GM23338 (cell line): ENCODE data around the gene SARS1.

ENCODE experiments used
- CREB1 ChIP-seq: fragments of 250-450 bp; sonication (Bioruptor Pico); IDR thresholded peaks from 2 replicates; pipeline ENCODE4 v1.5.0; 2020; ENCODE audit warnings: low read depth, mild to moderate bottlenecking, moderate library complexity
- ETS1 ChIP-seq: IDR thresholded peaks from 2 replicates; pipeline ENCODE4 v1.6.1; 2016; ENCODE audit warnings: antibody characterized with exemption
- EZH2 ChIP-seq: fragments of 200-600 bp; sonication (generic); IDR thresholded peaks from one replicate; pipeline ENCODE4 v1.8.0; 2017; ENCODE audit warnings: antibody characterized with exemption, mild to moderate bottlenecking, low read depth; ENCODE audit not compliant: unreplicated experiment
- EZH2phosphoT487 ChIP-seq: fragments of 200-600 bp; sonication (generic); IDR thresholded peaks from one replicate; pipeline ENCODE4 v1.8.1; 2018; ENCODE audit warnings: antibody characterized with exemption; ENCODE audit not compliant: unreplicated experiment
- JUNB ChIP-seq: IDR thresholded peaks from one replicate; pipeline ENCODE4 v1.6.1; 2016; ENCODE audit warnings: antibody characterized with exemption; ENCODE audit not compliant: unreplicated experiment
- POLR2AphosphoS5 ChIP-seq: IDR thresholded peaks from 2 replicates; pipeline ENCODE4 v1.6.1; 2016; ENCODE audit warnings: antibody characterized with exemption, low read depth
- ZNF114 ChIP-seq: fragments of 250-450 bp; sonication (Bioruptor Pico); IDR thresholded peaks from 2 replicates; pipeline ENCODE4 v1.5.0; 2020; ENCODE audit warnings: mild to moderate bottlenecking, moderate library complexity
- ZNF462 ChIP-seq: fragments of 250-450 bp; sonication (Bioruptor Pico); IDR thresholded peaks from 2 replicates; pipeline ENCODE4 v1.5.0; 2020; ENCODE audit warnings: mild to moderate bottlenecking, moderate library complexity
- TF ChIP-seq, protein P1 (sequence below), 2 experiments: fragments of 200-600 bp in 1 of 2; sonication (generic) in 1 of 2; conservative IDR thresholded peaks; 2 replicates each; pipeline versions ENCODE4 v1.5.1 to v1.6.1; 2016 to 2017; ENCODE audit warnings: antibody characterized with exemption in 2 of 2, low read depth in 2 of 2, mild to moderate bottlenecking in 2 of 2, moderate library complexity in 1 of 2
- TF ChIP-seq, protein P2 (sequence below): IDR thresholded peaks from one replicate; pipeline ENCODE4 v1.6.1; 2018; ENCODE audit warnings: antibody characterized with exemption; ENCODE audit not compliant: unreplicated experiment

DNA sequence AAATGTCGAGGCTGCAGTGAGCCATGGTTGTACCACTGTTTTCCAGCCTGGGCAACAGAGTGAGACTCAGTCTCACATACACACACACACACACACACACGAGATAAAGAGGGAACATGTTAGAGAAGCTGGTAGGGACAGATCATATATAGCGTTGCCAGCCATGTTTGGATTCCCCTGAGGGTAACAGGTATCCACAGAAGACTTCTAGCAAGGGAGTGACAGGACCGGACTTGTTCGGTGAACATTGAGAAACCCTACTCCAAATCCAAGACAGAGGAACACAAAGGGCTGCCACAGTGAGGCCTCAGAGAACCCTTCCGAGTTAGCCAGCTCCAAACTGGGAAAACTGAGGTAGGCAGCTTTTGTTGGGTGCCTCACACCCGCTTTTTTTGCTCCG is 3.7 kb upstream of the SARS1 start:
- no peak for TF ChIP-seq POLR2AphosphoS5
- TF ChIP-seq, protein P1, sequence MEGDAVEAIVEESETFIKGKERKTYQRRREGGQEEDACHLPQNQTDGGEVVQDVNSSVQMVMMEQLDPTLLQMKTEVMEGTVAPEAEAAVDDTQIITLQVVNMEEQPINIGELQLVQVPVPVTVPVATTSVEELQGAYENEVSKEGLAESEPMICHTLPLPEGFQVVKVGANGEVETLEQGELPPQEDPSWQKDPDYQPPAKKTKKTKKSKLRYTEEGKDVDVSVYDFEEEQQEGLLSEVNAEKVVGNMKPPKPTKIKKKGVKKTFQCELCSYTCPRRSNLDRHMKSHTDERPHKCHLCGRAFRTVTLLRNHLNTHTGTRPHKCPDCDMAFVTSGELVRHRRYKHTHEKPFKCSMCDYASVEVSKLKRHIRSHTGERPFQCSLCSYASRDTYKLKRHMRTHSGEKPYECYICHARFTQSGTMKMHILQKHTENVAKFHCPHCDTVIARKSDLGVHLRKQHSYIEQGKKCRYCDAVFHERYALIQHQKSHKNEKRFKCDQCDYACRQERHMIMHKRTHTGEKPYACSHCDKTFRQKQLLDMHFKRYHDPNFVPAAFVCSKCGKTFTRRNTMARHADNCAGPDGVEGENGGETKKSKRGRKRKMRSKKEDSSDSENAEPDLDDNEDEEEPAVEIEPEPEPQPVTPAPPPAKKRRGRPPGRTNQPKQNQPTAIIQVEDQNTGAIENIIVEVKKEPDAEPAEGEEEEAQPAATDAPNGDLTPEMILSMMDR (conservative IDR thresholded peaks at IDR 0.05; ENCODE audit: low read depth in 2 of 2): no peak
- no peak for TF ChIP-seq CREB1 (CRISPR knock-in tag)
- TF ChIP-seq ZNF462 (CRISPR knock-in tag): no peak
- no peak for TF ChIP-seq ETS1
- TF ChIP-seq EZH2: no peak
- TF ChIP-seq, protein P2, sequence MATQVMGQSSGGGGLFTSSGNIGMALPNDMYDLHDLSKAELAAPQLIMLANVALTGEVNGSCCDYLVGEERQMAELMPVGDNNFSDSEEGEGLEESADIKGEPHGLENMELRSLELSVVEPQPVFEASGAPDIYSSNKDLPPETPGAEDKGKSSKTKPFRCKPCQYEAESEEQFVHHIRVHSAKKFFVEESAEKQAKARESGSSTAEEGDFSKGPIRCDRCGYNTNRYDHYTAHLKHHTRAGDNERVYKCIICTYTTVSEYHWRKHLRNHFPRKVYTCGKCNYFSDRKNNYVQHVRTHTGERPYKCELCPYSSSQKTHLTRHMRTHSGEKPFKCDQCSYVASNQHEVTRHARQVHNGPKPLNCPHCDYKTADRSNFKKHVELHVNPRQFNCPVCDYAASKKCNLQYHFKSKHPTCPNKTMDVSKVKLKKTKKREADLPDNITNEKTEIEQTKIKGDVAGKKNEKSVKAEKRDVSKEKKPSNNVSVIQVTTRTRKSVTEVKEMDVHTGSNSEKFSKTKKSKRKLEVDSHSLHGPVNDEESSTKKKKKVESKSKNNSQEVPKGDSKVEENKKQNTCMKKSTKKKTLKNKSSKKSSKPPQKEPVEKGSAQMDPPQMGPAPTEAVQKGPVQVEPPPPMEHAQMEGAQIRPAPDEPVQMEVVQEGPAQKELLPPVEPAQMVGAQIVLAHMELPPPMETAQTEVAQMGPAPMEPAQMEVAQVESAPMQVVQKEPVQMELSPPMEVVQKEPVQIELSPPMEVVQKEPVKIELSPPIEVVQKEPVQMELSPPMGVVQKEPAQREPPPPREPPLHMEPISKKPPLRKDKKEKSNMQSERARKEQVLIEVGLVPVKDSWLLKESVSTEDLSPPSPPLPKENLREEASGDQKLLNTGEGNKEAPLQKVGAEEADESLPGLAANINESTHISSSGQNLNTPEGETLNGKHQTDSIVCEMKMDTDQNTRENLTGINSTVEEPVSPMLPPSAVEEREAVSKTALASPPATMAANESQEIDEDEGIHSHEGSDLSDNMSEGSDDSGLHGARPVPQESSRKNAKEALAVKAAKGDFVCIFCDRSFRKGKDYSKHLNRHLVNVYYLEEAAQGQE: no peak
- TF ChIP-seq ZNF114 (CRISPR knock-in tag): no peak
- TF ChIP-seq EZH2phosphoT487: no peak
- TF ChIP-seq JUNB: no peak
